ENCODE data around the gene CDSN. TPM values are rescaled to one million over a fixed set of nuclear protein-coding genes. Genes with fewer than 3 reads are reported as not detected.

CDSN gene
- total and polyA plus RNA-seq, 4 donors = not detected

DNA sequence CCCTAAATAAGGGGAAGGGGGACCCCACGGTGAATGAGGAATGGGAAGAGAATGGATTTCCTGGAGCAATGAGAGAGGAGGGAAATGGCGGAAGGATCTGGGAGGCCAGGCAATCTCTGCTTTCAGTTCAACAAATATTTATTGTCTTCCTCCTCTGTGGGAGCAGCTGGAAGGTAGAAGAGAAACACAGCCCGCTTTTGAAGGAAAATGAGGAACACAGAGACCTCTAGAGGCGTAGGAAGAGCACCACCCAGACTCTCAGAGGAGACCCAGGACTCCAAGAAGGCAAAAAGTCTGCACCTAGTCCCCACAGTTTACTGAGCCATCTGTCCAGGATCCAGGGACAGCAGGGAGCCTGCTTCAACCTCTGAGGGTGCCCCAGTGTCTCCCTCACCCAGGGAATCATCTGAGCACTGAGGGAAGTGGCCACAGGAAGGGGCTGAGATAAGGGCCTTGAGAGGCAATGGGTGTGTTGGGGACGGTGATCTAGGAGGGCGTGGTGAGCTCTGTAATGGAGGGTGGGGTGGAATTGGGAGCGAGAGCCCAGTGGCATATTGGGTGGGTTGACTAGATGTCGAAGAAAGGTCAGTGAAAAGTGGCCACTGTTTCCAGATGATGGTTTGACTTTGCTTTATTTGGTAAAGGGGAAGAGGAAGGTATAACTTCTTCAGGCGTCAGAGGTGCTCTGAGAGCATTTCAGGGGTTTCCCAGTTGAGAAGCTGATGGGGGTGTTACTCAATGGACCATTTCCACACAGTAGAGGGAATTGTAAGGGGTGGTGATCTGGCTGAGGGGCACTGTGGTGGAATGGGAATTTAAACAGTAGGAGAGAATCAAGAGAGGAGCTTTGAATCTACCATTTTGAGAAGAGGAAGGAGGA lies 5.0 kb downstream of the CDSN start:
- Histone ChIP-seq H3K27me3 (ENCODE audit: control insufficient read depth in 1 of 2, insufficient read depth in 2 of 2, low read length in 1 of 2) (no peaks in the 10 kb centered on the region), H3K4me3 (ENCODE audit: low read length in 2 of 2) (no peak overlapping the region), H3K27ac (ENCODE audit: low read depth in 1 of 2, low read length in 2 of 2) (no peak overlapping the region), H3K9me3 (ENCODE audit: control insufficient read depth, low read length) (no peaks in the 10 kb centered on the region), H3K4me1 (ENCODE audit: control insufficient read depth in 1 of 2, insufficient read depth in 2 of 2, low read length in 2 of 2) (peaks cover 0 to 7% of the 10 kb centered on the region in 2 donors), H3K36me3 (ENCODE audit: control insufficient read depth in 1 of 2, insufficient read depth in 2 of 2, low read length in 1 of 2) (no peaks in the 10 kb centered on the region)
- DNase-seq (peak; percentile 22 to 37), ATAC-seq (ENCODE audit: low FRiP score) (no peak)
- 71 to 81% methylated on average over 9 of the region's 9 CpGs for WGBS, 2 donors
- intact Hi-C loops (cut with DNase I) = no loop called here

GRCh38 chr6:31114541-31114878 lies 5.7 kb downstream of the CDSN start, which contains the start of gene PSORS1C1:
Gene PSORS1C1 (plus strand): TSS chr6:31114800. CDS start chr6:31129633, 14,833 bp downstream.
- intact Hi-C loops (cut with DNase I) = no loop called here
- H3K4me1 ChIP-seq (ENCODE audit: control insufficient read depth in 1 of 2, insufficient read depth in 2 of 2, low read length in 2 of 2) = peaks cover 0 to 7% of the 10 kb centered on the region in 2 donors
- H3K27me3 ChIP-seq (ENCODE audit: control insufficient read depth in 1 of 2, insufficient read depth in 2 of 2, low read length in 1 of 2) = no peaks in the 10 kb centered on the region
- peak; percentile 89 for ATAC-seq (ENCODE audit: low FRiP score)
- peak; percentile 94 to 95 for DNase-seq
- no peaks in the 10 kb centered on the region for H3K9me3 ChIP-seq (ENCODE audit: control insufficient read depth, low read length)
- H3K4me3 ChIP-seq (ENCODE audit: low read length in 2 of 2) = no peak within 1 kb of the TSS
- no peaks in the 10 kb centered on the region for H3K36me3 ChIP-seq (ENCODE audit: control insufficient read depth in 1 of 2, insufficient read depth in 2 of 2, low read length in 1 of 2)
- 0 to 3% methylated on average over 3 of the region's 3 CpGs for WGBS, 2 donors
- H3K27ac ChIP-seq (ENCODE audit: low read depth in 1 of 2, low read length in 2 of 2) = no peak within 1 kb of the TSS

GRCh38 chr6:31113861-31114540 lies 6.2 kb downstream of the CDSN start:
- peaks cover 0 to 7% of the 10 kb centered on the region in 2 donors for H3K4me1 ChIP-seq (ENCODE audit: control insufficient read depth in 1 of 2, insufficient read depth in 2 of 2, low read length in 2 of 2)
- H3K4me3 ChIP-seq (ENCODE audit: low read length in 2 of 2) = no peak overlapping the region

DNA sequence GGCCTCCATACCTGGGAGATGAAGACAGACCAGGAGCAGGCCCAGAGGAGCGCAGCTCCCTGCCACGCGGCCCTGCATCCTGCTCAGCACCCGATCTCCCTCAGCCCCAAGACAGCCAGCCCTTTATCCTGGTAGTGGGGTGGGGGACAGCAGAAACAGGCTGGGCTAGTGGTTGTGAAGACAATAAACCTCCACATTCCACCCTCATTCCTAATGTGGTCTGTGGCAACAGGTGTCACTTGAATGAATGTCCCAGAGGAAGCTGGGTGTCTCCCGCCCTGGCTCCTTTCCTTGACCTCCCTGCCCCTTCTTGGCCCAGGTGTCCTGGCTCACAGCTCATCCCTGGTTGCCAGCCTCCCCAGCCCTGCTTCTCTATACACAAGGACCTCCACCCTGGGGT lies 7.8 kb downstream of the CDSN start, which contains the start of gene C6orf15:
Gene C6orf15, minus strand, starts transcription at position 98 of the 400 bp plus-strand sequence. Its CDS starts 20 bp downstream, at position 78.
- Histone ChIP-seq H3K27me3 (ENCODE audit: control insufficient read depth in 1 of 2, insufficient read depth in 2 of 2, low read length in 1 of 2) (no peaks in the 10 kb centered on the region), H3K36me3 (ENCODE audit: control insufficient read depth in 1 of 2, insufficient read depth in 2 of 2, low read length in 1 of 2) (no peaks in the 10 kb centered on the region), H3K9me3 (ENCODE audit: control insufficient read depth, low read length) (no peaks in the 10 kb centered on the region), H3K4me1 (ENCODE audit: control insufficient read depth in 1 of 2, insufficient read depth in 2 of 2, low read length in 2 of 2) (peaks cover 0 to 7% of the 10 kb centered on the region in 2 donors), H3K4me3 (ENCODE audit: low read length in 2 of 2) (no peak within 1 kb of the TSS), H3K27ac (ENCODE audit: low read depth in 1 of 2, low read length in 2 of 2) (no peak within 1 kb of the TSS)
- DNase-seq (no peak), ATAC-seq (ENCODE audit: low FRiP score) (no peak)
- intact Hi-C loops (cut with DNase I) = no loop called here
- 93 to 98% methylated on average over 5 of the region's 5 CpGs for WGBS, 2 donors

More at GRCh38 chr6:31113861-31114540, 6.2 kb downstream of the CDSN start:
- Histone ChIP-seq H3K36me3 (ENCODE audit: control insufficient read depth in 1 of 2, insufficient read depth in 2 of 2, low read length in 1 of 2) (no peaks in the 10 kb centered on the region), H3K9me3 (ENCODE audit: control insufficient read depth, low read length) (no peaks in the 10 kb centered on the region), H3K27ac (ENCODE audit: low read depth in 1 of 2, low read length in 2 of 2) (no peak overlapping the region), H3K27me3 (ENCODE audit: control insufficient read depth in 1 of 2, insufficient read depth in 2 of 2, low read length in 1 of 2) (no peaks in the 10 kb centered on the region)
- ATAC-seq (ENCODE audit: low FRiP score) (no peak), DNase-seq (peak; percentile 25 to 57)
- WGBS, 2 donors = 74% methylated on average over 7 of the region's 7 CpGs
- intact Hi-C loops (cut with DNase I) = no loop called here

GRCh38 chr6:31111712-31112111 lies 8.5 kb downstream of the CDSN start:
- Histone ChIP-seq H3K36me3 (ENCODE audit: control insufficient read depth in 1 of 2, insufficient read depth in 2 of 2, low read length in 1 of 2) (no peaks in the 10 kb centered on the region), H3K27ac (ENCODE audit: low read depth in 1 of 2, low read length in 2 of 2) (no peak overlapping the region), H3K27me3 (ENCODE audit: control insufficient read depth in 1 of 2, insufficient read depth in 2 of 2, low read length in 1 of 2) (no peaks in the 10 kb centered on the region), H3K4me3 (ENCODE audit: low read length in 2 of 2) (no peak overlapping the region), H3K9me3 (ENCODE audit: control insufficient read depth, low read length) (no peaks in the 10 kb centered on the region), H3K4me1 (ENCODE audit: control insufficient read depth in 1 of 2, insufficient read depth in 2 of 2, low read length in 2 of 2) (peaks cover 0 to 7% of the 10 kb centered on the region in 2 donors)
- 92 to 93% methylated on average over 13 of the region's 13 CpGs for WGBS, 2 donors
- ATAC-seq (ENCODE audit: low FRiP score) (no peak), DNase-seq (no peak)
- intact Hi-C loops (cut with DNase I) = no loop called here

DNA sequence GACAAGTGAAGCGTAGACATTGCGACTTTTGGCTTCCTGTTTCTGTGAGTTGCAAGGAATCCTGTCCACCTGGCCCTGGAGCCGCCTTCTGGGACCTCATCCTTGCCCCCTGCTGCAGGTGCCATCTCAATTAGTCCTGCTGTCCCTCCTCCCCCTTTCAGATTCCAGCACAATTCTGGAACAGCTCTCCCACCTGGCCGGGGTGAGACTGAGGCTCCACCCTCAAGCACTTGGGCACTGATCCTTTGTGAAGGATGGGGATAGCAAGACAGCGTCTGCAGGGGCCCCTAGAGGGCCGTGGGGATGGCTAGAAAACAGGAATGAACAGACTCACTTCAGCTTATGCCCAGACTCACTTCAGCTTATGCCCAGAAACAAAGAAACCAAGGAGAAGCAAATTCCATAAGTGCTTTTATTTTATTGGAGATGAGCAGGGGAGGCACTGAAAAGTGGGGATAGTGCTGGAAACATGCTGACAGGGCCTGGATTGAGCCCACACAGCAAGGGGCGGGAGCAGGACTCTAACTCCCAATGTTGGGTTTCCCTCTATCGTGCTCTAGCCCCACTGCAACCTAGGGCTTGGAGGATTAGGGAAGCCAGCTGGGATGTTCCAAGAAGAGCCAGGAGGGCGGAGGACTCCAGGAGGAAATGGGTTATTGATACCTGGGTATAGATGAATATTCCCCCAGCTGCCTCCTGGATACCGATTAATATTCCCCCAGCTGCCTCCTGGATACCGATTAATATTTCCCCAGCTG lies 9.2 kb downstream of the CDSN start:
- Histone ChIP-seq H3K4me1 (ENCODE audit: control insufficient read depth in 1 of 2, insufficient read depth in 2 of 2, low read length in 2 of 2) (peaks cover 0 to 7% of the 10 kb centered on the region in 2 donors), H3K9me3 (ENCODE audit: control insufficient read depth, low read length) (no peaks in the 10 kb centered on the region), H3K27me3 (ENCODE audit: control insufficient read depth in 1 of 2, insufficient read depth in 2 of 2, low read length in 1 of 2) (no peaks in the 10 kb centered on the region), H3K4me3 (ENCODE audit: low read length in 2 of 2) (no peak overlapping the region), H3K36me3 (ENCODE audit: control insufficient read depth in 1 of 2, insufficient read depth in 2 of 2, low read length in 1 of 2) (no peaks in the 10 kb centered on the region), H3K27ac (ENCODE audit: low read depth in 1 of 2, low read length in 2 of 2) (no peak overlapping the region)
- intact Hi-C loops (cut with DNase I) = no loop called here
- DNase-seq = peak in 1 of 2 donors; percentile 27
- no peak for ATAC-seq (ENCODE audit: low FRiP score)
- 85 to 86% methylated on average over 11 of the region's 11 CpGs for WGBS, 2 donors

GRCh38 chr6:31107052-31107451 lies 13.2 kb downstream of the CDSN start:
- WGBS, 2 donors = 56 to 58% methylated on average over 4 of the region's 4 CpGs
- Histone ChIP-seq H3K36me3 (ENCODE audit: control insufficient read depth in 1 of 2, insufficient read depth in 2 of 2, low read length in 1 of 2) (no peaks in the 10 kb centered on the region), H3K27ac (ENCODE audit: low read depth in 1 of 2, low read length in 2 of 2) (no peak overlapping the region), H3K27me3 (ENCODE audit: control insufficient read depth in 1 of 2, insufficient read depth in 2 of 2, low read length in 1 of 2) (no peaks in the 10 kb centered on the region), H3K4me3 (ENCODE audit: low read length in 2 of 2) (no peak overlapping the region), H3K9me3 (ENCODE audit: control insufficient read depth, low read length) (no peaks in the 10 kb centered on the region), H3K4me1 (ENCODE audit: control insufficient read depth in 1 of 2, insufficient read depth in 2 of 2, low read length in 2 of 2) (no peaks in the 10 kb centered on the region)
- intact Hi-C loops (cut with DNase I) = no loop called here
- no peak for ATAC-seq (ENCODE audit: low FRiP score)
- DNase-seq = peak in 1 of 2 donors; percentile 7

- DNase-seq (peak in 1 of 2 donors; percentile 3), ATAC-seq (ENCODE audit: low FRiP score) (no peak)
- intact Hi-C loops (cut with DNase I) = no loop called here
- Histone ChIP-seq H3K36me3 (ENCODE audit: control insufficient read depth in 1 of 2, insufficient read depth in 2 of 2, low read length in 1 of 2) (no peaks in the 10 kb centered on the region), H3K9me3 (ENCODE audit: control insufficient read depth, low read length) (no peaks in the 10 kb centered on the region), H3K27ac (ENCODE audit: low read depth in 1 of 2, low read length in 2 of 2) (no peak overlapping the region), H3K4me3 (ENCODE audit: low read length in 2 of 2) (no peak overlapping the region), H3K27me3 (ENCODE audit: control insufficient read depth in 1 of 2, insufficient read depth in 2 of 2, low read length in 1 of 2) (no peaks in the 10 kb centered on the region), H3K4me1 (ENCODE audit: control insufficient read depth in 1 of 2, insufficient read depth in 2 of 2, low read length in 2 of 2) (no peaks in the 10 kb centered on the region)
- 98 to 100% methylated on average over 2 of the region's 2 CpGs for WGBS, 2 donors
These were observed 17.1 kb downstream of the CDSN start for GRCh38 chr6:31103136-31103535.

Measured in aorta (tissue), 5 donors.